HepG2 (cell line): ENCODE results near the gene EEIG1. TPM values are rescaled to one million over a fixed set of nuclear protein-coding genes. Genes with fewer than 3 reads are reported as not detected.

Experiments used
- CBX5 ChIP-seq: sonication (generic); formaldehyde crosslinking; IDR thresholded peaks from 2 replicates; pipeline ENCODE4 v1.4.0; 2020; ENCODE audit warnings: missing genetic modification reagents, borderline replicate concordance
- CSRNP1 ChIP-seq: sonication (generic); formaldehyde crosslinking; IDR thresholded peaks from 2 replicates; pipeline ENCODE4 v1.8.1; 2023; ENCODE audit warnings: mild to moderate bottlenecking, missing genetic modification reagents
- FUBP1 ChIP-seq: sonication (generic); formaldehyde crosslinking; IDR thresholded peaks from 2 replicates; pipeline ENCODE4 v1.5.1; 2020; ENCODE audit warnings: missing genetic modification reagents, mild to moderate bottlenecking, borderline replicate concordance
- HIC2 ChIP-seq: sonication (generic); formaldehyde crosslinking; IDR thresholded peaks from 2 replicates; pipeline ENCODE4 v1.9.0; 2022; ENCODE audit warnings: low read depth, missing genetic modification reagents
- HNRNPL ChIP-seq: fragments of 200-400 bp; formaldehyde crosslinking; IDR thresholded peaks from 2 replicates; pipeline ENCODE4 v1.6.1; 2017; ENCODE audit warnings: mild to moderate bottlenecking, low read depth, low read length
- TGIF2 ChIP-seq: IDR thresholded peaks from 2 replicates; pipeline ENCODE4 v1.6.1; 2016; ENCODE audit warnings: control low read depth, missing compliant biosample characterization
- ZBTB37 ChIP-seq: sonication (generic); formaldehyde crosslinking; IDR thresholded peaks from 2 replicates; pipeline ENCODE4 v1.4.0; 2020; ENCODE audit warnings: mild to moderate bottlenecking, missing genetic modification reagents
- ZNF282 ChIP-seq: fragments of 450-650 bp; IDR thresholded peaks from 2 replicates; pipeline ENCODE4 v1.6.1; 2018; ENCODE audit not compliant: partially characterized antibody
- ZNF619 ChIP-seq: sonication (generic); formaldehyde crosslinking; IDR thresholded peaks from 2 replicates; pipeline ENCODE4 v1.4.0; 2020; ENCODE audit warnings: mild to moderate bottlenecking, missing genetic modification reagents
- polyA plus RNA-seq, 8 experiments: library from polyadenylated mRNA; depleted of rRNA in 3 of 8; stranded (reverse) in 7 of 8; unstranded in 1 of 8; fragments of >200 nt; fragmentation: Illumina TruSeq in 4 of 8; extraction: Trizol in 4 of 8; gene quantifications; 2 replicates each; pipeline versions ENCODE4 v1.2.1 to v1.2.3, GENCODE V29; 2011 to 2016; ENCODE audit warnings: low read depth in 4 of 8, missing spikeins in 1 of 8, mixed read lengths in 1 of 8; ENCODE audit not compliant: insufficient read depth in 1 of 8
- total RNA-seq, 5 experiments: library from RNA; depleted of rRNA; stranded (reverse); fragments of >200 nt; fragmentation: Illumina TruSeq; extraction: Trizol; gene quantifications; 2 replicates each; pipeline ENCODE4 v1.2.3, GENCODE V29; 2016; ENCODE audit warnings: low read depth in 1 of 5

EEIG1 gene
- total and polyA plus RNA-seq, 2 of the 13 experiments (the other 11 are each of a cell fraction or from before 2014, with no cell fraction given) = 16.6 to 25.2 TPM

GRCh38 chr9:127955294-127956015, 25.3 kb downstream of the EEIG1 start (continued):
- peak; percentile 65; the same call in 1 of the 2 replicates for TF ChIP-seq CSRNP1
- no peak; the same call in 1 of the 2 replicates for TF ChIP-seq TGIF2 (CRISPR knock-in tag)
- no peak for TF ChIP-seq ZNF619 (CRISPR knock-in tag)
- 0 out of 2 replicates have a peak, but pooled peaks have one; percentile 55 for TF ChIP-seq ZBTB37
- TF ChIP-seq HNRNPL = peak; percentile 92
- no peak for TF ChIP-seq ZNF282
- peak; percentile 96 for TF ChIP-seq HIC2
- peak; percentile 54; the same call in 1 of the 2 replicates for TF ChIP-seq CBX5
- 0 out of 2 replicates have a peak, but pooled peaks have one; percentile 65 for TF ChIP-seq FUBP1 (CRISPR knock-in tag)
